ENCODE measurements around the gene DNAH14.
"Not testable (repeated sequence)": the region's sequence is repeated elsewhere in the genome, so short reads cannot be mapped to it uniquely, and the experiment has no call there.

The DNAH14 gene

GRCh38 chr1:225386860-225387259, 457.4 kb downstream of the DNAH14 start:
- DNase-seq; H3K4me1 Mint-ChIP-seq; H3K27me3 Mint-ChIP-seq; H3K9me3 Mint-ChIP-seq; H3K27ac Mint-ChIP-seq; ATAC-seq (replicated peaks); H3K4me3 Mint-ChIP-seq; H3K36me3 Mint-ChIP-seq: not testable (repeated sequence)

GRCh38 chr1:225388372-225388771, 458.9 kb downstream of the DNAH14 start:
- H3K4me3 Mint-ChIP-seq = no peak overlapping the region

GRCh38 chr1:225389843-225390242, 460.4 kb downstream of the DNAH14 start:
- H3K27ac Mint-ChIP-seq = no peak overlapping the region
- no peak overlapping the region for H3K4me3 Mint-ChIP-seq
- H3K4me1 Mint-ChIP-seq = no peaks in the 10 kb centered on the region
- DNase-seq (no peak), ATAC-seq (replicated peaks) (no peak)
- H3K9me3 Mint-ChIP-seq = no peaks in the 10 kb centered on the region
- no peaks in the 10 kb centered on the region for H3K27me3 Mint-ChIP-seq
- H3K36me3 Mint-ChIP-seq = peaks cover 2 to 6% of the 10 kb centered on the region in 2 donors

More at GRCh38 chr1:225388372-225388771, 458.9 kb downstream of the DNAH14 start:
- no peak overlapping the region for H3K27ac Mint-ChIP-seq
- ATAC-seq (replicated peaks) = no peak
- DNase-seq = no peak
- no peaks in the 10 kb centered on the region for H3K27me3 Mint-ChIP-seq
- no peaks in the 10 kb centered on the region for H3K4me1 Mint-ChIP-seq
- peaks cover 4 to 6% of the 10 kb centered on the region in 2 donors for H3K36me3 Mint-ChIP-seq
- no peaks in the 10 kb centered on the region for H3K9me3 Mint-ChIP-seq

- no peaks in the 10 kb centered on the region for H3K27me3 Mint-ChIP-seq
- no peak overlapping the region for H3K4me3 Mint-ChIP-seq
- H3K36me3 Mint-ChIP-seq = peaks cover 28 to 49% of the 10 kb centered on the region in 2 donors
- ATAC-seq (replicated peaks) = no peak
- no peaks in the 10 kb centered on the region for H3K4me1 Mint-ChIP-seq
- no peak for DNase-seq
- no peaks in the 10 kb centered on the region for H3K9me3 Mint-ChIP-seq
- H3K27ac Mint-ChIP-seq = no peak overlapping the region
These were observed 466.9 kb downstream of the DNAH14 start for GRCh38 chr1:225396357-225396756.

- H3K27ac Mint-ChIP-seq = no peak overlapping the region
- H3K36me3 Mint-ChIP-seq = peaks cover 41 to 56% of the 10 kb centered on the region in 2 donors
- no peaks in the 10 kb centered on the region for H3K27me3 Mint-ChIP-seq
These were observed 471.5 kb downstream of the DNAH14 start for GRCh38 chr1:225400968-225401367.

GRCh38 chr1:225406976-225407725, 477.7 kb downstream of the DNAH14 start:
- DNase-seq = no peak
- H3K27ac Mint-ChIP-seq = no peak overlapping the region
- no peaks in the 10 kb centered on the region for H3K9me3 Mint-ChIP-seq
- peaks cover 5 to 9% of the 10 kb centered on the region in 2 donors for H3K4me1 Mint-ChIP-seq
- ATAC-seq (replicated peaks) = no peak
- H3K36me3 Mint-ChIP-seq = peaks cover 42 to 43% of the 10 kb centered on the region in 2 donors
- H3K27me3 Mint-ChIP-seq = no peaks in the 10 kb centered on the region
- H3K4me3 Mint-ChIP-seq = no peak overlapping the region

More at GRCh38 chr1:225400968-225401367, 471.5 kb downstream of the DNAH14 start:
- ATAC-seq (replicated peaks) = no peak
- DNase-seq = no peak
- H3K4me3 Mint-ChIP-seq = no peak overlapping the region
- no peaks in the 10 kb centered on the region for H3K4me1 Mint-ChIP-seq
- no peaks in the 10 kb centered on the region for H3K9me3 Mint-ChIP-seq

GRCh38 chr1:225407755-225408154, 478.3 kb downstream of the DNAH14 start:
- H3K27me3 Mint-ChIP-seq = no peaks in the 10 kb centered on the region
- no peak overlapping the region for H3K4me3 Mint-ChIP-seq
- DNase-seq (no peak), ATAC-seq (replicated peaks) (no peak)
- peak overlapping the region; percentile 15 for H3K27ac Mint-ChIP-seq
- peaks cover 5 to 9% of the 10 kb centered on the region in 2 donors for H3K4me1 Mint-ChIP-seq
- H3K36me3 Mint-ChIP-seq = peaks cover 45 to 47% of the 10 kb centered on the region in 2 donors
- H3K9me3 Mint-ChIP-seq = no peaks in the 10 kb centered on the region

- H3K27ac Mint-ChIP-seq = peak overlapping the region; percentile 15
- no peaks in the 10 kb centered on the region for H3K27me3 Mint-ChIP-seq
- peaks cover 45 to 50% of the 10 kb centered on the region in 2 donors for H3K36me3 Mint-ChIP-seq
- no peaks in the 10 kb centered on the region for H3K9me3 Mint-ChIP-seq
- DNase-seq (no peak), ATAC-seq (replicated peaks) (no peak)
- H3K4me1 Mint-ChIP-seq = peaks cover 5 to 9% of the 10 kb centered on the region in 2 donors
- no peak overlapping the region for H3K4me3 Mint-ChIP-seq
These were observed 478.8 kb downstream of the DNAH14 start for GRCh38 chr1:225408249-225408648.

GRCh38 chr1:225409051-225409450, 479.6 kb downstream of the DNAH14 start:
- Mint-ChIP-seq H3K27ac (peak overlapping the region; percentile 47), H3K27me3 (no peaks in the 10 kb centered on the region), H3K4me3 (no peak overlapping the region), H3K4me1 (peaks cover 8 to 14% of the 10 kb centered on the region in 2 donors), H3K36me3 (peaks cover 43 to 52% of the 10 kb centered on the region in 2 donors), H3K9me3 (no peaks in the 10 kb centered on the region)
- no peak for DNase-seq
- ATAC-seq (replicated peaks) = no peak

GRCh38 chr1:225410036-225410435, 480.6 kb downstream of the DNAH14 start:
- Mint-ChIP-seq H3K27ac (peak overlapping the region; percentile 38), H3K4me3 (no peak overlapping the region)

GRCh38 chr1:225412321-225412720, 482.8 kb downstream of the DNAH14 start:
- peaks cover 14 to 34% of the 10 kb centered on the region in 2 donors for H3K4me1 Mint-ChIP-seq

More at GRCh38 chr1:225410036-225410435, 480.6 kb downstream of the DNAH14 start:
- peaks cover 14 to 24% of the 10 kb centered on the region in 2 donors for H3K4me1 Mint-ChIP-seq
- H3K9me3 Mint-ChIP-seq = peaks cover 0 to 1% of the 10 kb centered on the region in 2 donors
- ATAC-seq (replicated peaks) (no peak), DNase-seq (no peak)
- H3K36me3 Mint-ChIP-seq = peaks cover 45 to 55% of the 10 kb centered on the region in 2 donors
- no peaks in the 10 kb centered on the region for H3K27me3 Mint-ChIP-seq

GRCh38 chr1:225412803-225413351, 483.4 kb downstream of the DNAH14 start:
- DNase-seq (no peak), ATAC-seq (replicated peaks) (no peak)
- H3K36me3 Mint-ChIP-seq = peaks cover 38 to 55% of the 10 kb centered on the region in 2 donors
- H3K4me1 Mint-ChIP-seq = peaks cover 14 to 34% of the 10 kb centered on the region in 2 donors
- no peak overlapping the region for H3K4me3 Mint-ChIP-seq
- no peaks in the 10 kb centered on the region for H3K27me3 Mint-ChIP-seq
- no peak overlapping the region for H3K27ac Mint-ChIP-seq
- peaks cover 0 to 1% of the 10 kb centered on the region in 2 donors for H3K9me3 Mint-ChIP-seq

More at GRCh38 chr1:225412321-225412720, 482.8 kb downstream of the DNAH14 start:
- Mint-ChIP-seq H3K4me3 (no peak overlapping the region), H3K36me3 (peaks cover 35 to 52% of the 10 kb centered on the region in 2 donors), H3K27ac (no peak overlapping the region), H3K9me3 (peaks cover 0 to 1% of the 10 kb centered on the region in 2 donors), H3K27me3 (no peaks in the 10 kb centered on the region)
- ATAC-seq (replicated peaks) (no peak), DNase-seq (no peak)

- H3K9me3 Mint-ChIP-seq = peaks cover 0 to 1% of the 10 kb centered on the region in 2 donors
- H3K4me3 Mint-ChIP-seq = peak overlapping the region in 1 of 2 donors; percentile 43
- H3K4me1 Mint-ChIP-seq = peaks cover 13 to 40% of the 10 kb centered on the region in 2 donors
- DNase-seq = no peak
- H3K27me3 Mint-ChIP-seq = no peaks in the 10 kb centered on the region
- H3K27ac Mint-ChIP-seq = peak overlapping the region; percentile 56
- ATAC-seq (replicated peaks) = peak; percentile 71 to 89
- H3K36me3 Mint-ChIP-seq = peaks cover 39 to 60% of the 10 kb centered on the region in 2 donors
These were observed 484.4 kb downstream of the DNAH14 start for GRCh38 chr1:225413708-225414375.

GRCh38 chr1:225415307-225415706, 485.8 kb downstream of the DNAH14 start:
- ATAC-seq (replicated peaks) = no peak
- Mint-ChIP-seq H3K4me3 (no peak overlapping the region), H3K27ac (no peak overlapping the region), H3K27me3 (no peaks in the 10 kb centered on the region), H3K9me3 (peaks cover 0 to 1% of the 10 kb centered on the region in 2 donors), H3K36me3 (peaks cover 35 to 56% of the 10 kb centered on the region in 2 donors), H3K4me1 (peaks cover 15 to 37% of the 10 kb centered on the region in 2 donors)
- no peak for DNase-seq
